GM23338 (cell line): ENCODE measurements around the gene AKNA. TPM values are rescaled to one million over a fixed set of nuclear protein-coding genes. Genes with fewer than 3 reads are reported as not detected.

Experiments used
- ATAC-seq: fragments of 200-7000 bp; cut with Tn5 transposase; 3 replicates; pipeline ENCODE4 v1.9.1; 2020
- DNase-seq: peaks from one replicate; pipeline ENCODE4 v3.0.0-alpha.2; 2015; ENCODE audit warnings: low spot score
- H2AFZ ChIP-seq: fragments of 200-600 bp; sonication (generic); 2 replicates; pipeline ENCODE4 v1.8.0; 2016; ENCODE audit warnings: antibody characterized with exemption, mild to moderate bottlenecking, moderate library complexity
- H3F3A ChIP-seq: fragments of 200-600 bp; sonication (generic); replicated peaks from 2 replicates; pipeline ENCODE4 v1.8.0; 2017; ENCODE audit warnings: antibody characterized with exemption, mixed run types, low read depth
- H3K27ac ChIP-seq: fragments of 200-600 bp; sonication (generic); 2 replicates; pipeline ENCODE4 v1.6.1; 2016; ENCODE audit warnings: low read depth
- H3K27me3 ChIP-seq: fragments of 200-600 bp; sonication (generic); 2 replicates; pipeline ENCODE4 v1.8.0; 2016; ENCODE audit warnings: mild to moderate bottlenecking, mixed run types, moderate library complexity; ENCODE audit not compliant: insufficient read depth
- H3K36me3 ChIP-seq: fragments of 200-600 bp; sonication (generic); 2 replicates; pipeline ENCODE4 v1.8.0; 2016; ENCODE audit warnings: mild to moderate bottlenecking; ENCODE audit not compliant: insufficient read depth
- H3K4me1 ChIP-seq: fragments of 200-600 bp; sonication (generic); 2 replicates; pipeline ENCODE4 v1.8.0; 2016; ENCODE audit warnings: mild to moderate bottlenecking, moderate library complexity; ENCODE audit not compliant: insufficient read depth
- H3K4me2 ChIP-seq: fragments of 200-600 bp; sonication (generic); 2 replicates; pipeline ENCODE4 v1.7.1; 2017; ENCODE audit warnings: mixed run types
- H3K4me3 ChIP-seq: fragments of 200-600 bp; sonication (generic); 2 replicates; pipeline ENCODE4 v1.6.1; 2016; ENCODE audit warnings: mixed run types
- H3K79me2 ChIP-seq: fragments of 200-600 bp; sonication (generic); replicated peaks from 2 replicates; pipeline ENCODE4 v1.8.0; 2017; ENCODE audit warnings: mild to moderate bottlenecking; ENCODE audit not compliant: insufficient read depth
- H3K9me2 ChIP-seq: fragments of 200-600 bp; sonication (generic); 2 replicates; pipeline ENCODE4 v1.8.0; 2017; ENCODE audit not compliant: insufficient read depth
- H4K20me1 ChIP-seq: fragments of 200-600 bp; sonication (generic); replicated peaks from 2 replicates; pipeline ENCODE4 v1.8.0; 2017; ENCODE audit warnings: mild to moderate bottlenecking; ENCODE audit not compliant: insufficient read depth
- H3K27ac Mint-ChIP-seq: 2 replicates; pipeline ENCODE4 v1.8.0; 2020; ENCODE audit warnings: inconsistent platforms, mild to moderate bottlenecking, moderate library complexity, mixed read lengths
- H3K27me3 Mint-ChIP-seq: 3 replicates; pipeline ENCODE4 v1.8.0; 2022; ENCODE audit warnings: low read depth, mild to moderate bottlenecking, moderate library complexity, mixed read lengths, inconsistent platforms; ENCODE audit not compliant: insufficient read depth, poor library complexity
- H3K36me3 Mint-ChIP-seq: 3 replicates; pipeline ENCODE4 v1.8.0; 2021; ENCODE audit warnings: low read depth, mild to moderate bottlenecking, inconsistent platforms, moderate library complexity, mixed read lengths
- H3K4me1 Mint-ChIP-seq: 3 replicates; pipeline ENCODE4 v1.8.0; 2020; ENCODE audit warnings: mild to moderate bottlenecking, inconsistent platforms, mixed read lengths
- H3K4me3 Mint-ChIP-seq: 3 replicates; pipeline ENCODE4 v1.8.0; 2021; ENCODE audit warnings: moderate library complexity, mild to moderate bottlenecking, inconsistent platforms, mixed read lengths
- H3K9me3 Mint-ChIP-seq: 3 replicates; pipeline ENCODE4 v1.8.0; 2020; ENCODE audit warnings: moderate library complexity, mild to moderate bottlenecking, inconsistent platforms, mixed read lengths
- EZH2 ChIP-seq: fragments of 200-600 bp; sonication (generic); IDR thresholded peaks from one replicate; pipeline ENCODE4 v1.8.0; 2017; ENCODE audit warnings: antibody characterized with exemption, mild to moderate bottlenecking, low read depth; ENCODE audit not compliant: unreplicated experiment
- EZH2phosphoT487 ChIP-seq: fragments of 200-600 bp; sonication (generic); IDR thresholded peaks from one replicate; pipeline ENCODE4 v1.8.1; 2018; ENCODE audit warnings: antibody characterized with exemption; ENCODE audit not compliant: unreplicated experiment
- JUNB ChIP-seq: IDR thresholded peaks from one replicate; pipeline ENCODE4 v1.6.1; 2016; ENCODE audit warnings: antibody characterized with exemption; ENCODE audit not compliant: unreplicated experiment
- NANOG ChIP-seq: IDR thresholded peaks from 2 replicates; pipeline ENCODE4 v1.6.1; 2016; ENCODE audit warnings: antibody characterized with exemption, borderline replicate concordance
- STAT1 ChIP-seq: IDR thresholded peaks from one replicate; pipeline ENCODE4 v1.6.1; 2016; ENCODE audit warnings: antibody characterized with exemption; ENCODE audit not compliant: unreplicated experiment
- ZNF331 ChIP-seq: fragments of 250-450 bp; sonication (Bioruptor Pico); IDR thresholded peaks from 2 replicates; pipeline ENCODE4 v1.5.0; 2020; ENCODE audit warnings: low read depth, mild to moderate bottlenecking, moderate library complexity
- ZNF462 ChIP-seq: fragments of 250-450 bp; sonication (Bioruptor Pico); IDR thresholded peaks from 2 replicates; pipeline ENCODE4 v1.5.0; 2020; ENCODE audit warnings: mild to moderate bottlenecking, moderate library complexity
- long read RNA-seq: library from polyadenylated mRNA; unstranded; transcript quantifications from one replicate; pipeline ENCODE4 v2.0.0, GENCODE V29; 2020; ENCODE audit not compliant: unreplicated experiment
- polyA plus RNA-seq: library from polyadenylated mRNA; unstranded; fragments of >200 nt; fragmentation: Nextera tagmentation; extraction: Ambion mirVana; gene quantifications from 2 replicates; pipeline ENCODE4 v1.2.1, GENCODE V29; 2016
- total RNA-seq: library from RNA; depleted of rRNA; stranded (reverse); fragments of >200 nt; shearing (Covaris generic); gene quantifications from 2 replicates; pipeline ENCODE4 v1.2.3, GENCODE V29; 2014; rRNA removed
- TF ChIP-seq, protein P1 (sequence below), 2 experiments: fragments of 200-600 bp in 1 of 2; sonication (generic) in 1 of 2; conservative IDR thresholded peaks; 2 replicates each; pipeline versions ENCODE4 v1.5.1 to v1.6.1; 2016 to 2017; ENCODE audit warnings: antibody characterized with exemption in 2 of 2, low read depth in 2 of 2, mild to moderate bottlenecking in 2 of 2, moderate library complexity in 1 of 2

AKNA gene
- total RNA-seq (19.6 and 28.1 TPM in 2 replicates), polyA plus RNA-seq (9.0 and 11.2 TPM in 2 replicates)
- long read RNA-seq, partial matches to known transcripts, result 0 of 4 reads
- long read RNA-seq, other reads (novel, unspliced or antisense), result 4 of 4 reads

DNA sequence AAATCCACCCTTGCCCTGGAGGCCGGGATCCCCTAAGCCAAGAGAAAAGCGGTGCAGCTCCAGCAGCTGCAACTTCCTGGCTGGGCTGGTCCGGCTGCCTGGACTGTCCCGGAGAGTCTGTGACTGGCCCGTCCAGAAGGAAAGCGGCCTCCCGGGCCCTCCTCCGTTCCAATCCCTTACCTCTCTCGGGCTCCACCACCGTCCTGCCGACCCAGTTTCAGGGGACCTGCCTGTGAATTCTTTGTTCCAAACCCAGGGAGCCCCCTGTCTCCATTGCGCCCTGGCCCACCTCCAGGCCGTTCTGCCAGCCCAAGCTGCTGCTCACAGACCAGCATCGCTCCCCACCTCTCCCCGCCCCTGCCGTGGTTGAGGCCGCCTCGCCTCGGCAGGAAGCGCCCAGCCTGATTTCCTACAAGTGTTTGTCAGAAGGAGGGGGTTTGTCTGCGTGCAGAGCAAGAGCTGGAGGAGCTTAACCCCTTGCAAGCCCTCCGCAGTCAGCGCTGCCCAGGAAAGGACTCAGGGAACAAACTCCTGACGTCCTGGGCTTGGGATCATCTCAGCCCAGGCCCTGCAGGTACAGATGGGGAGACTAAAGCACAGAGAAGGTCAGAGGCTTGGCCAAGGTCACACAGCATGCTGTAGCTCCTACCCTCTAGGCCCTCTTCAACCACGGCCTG lies at the start of gene AKNA:
Gene AKNA, minus strand, starts transcription at position 303 of the 677 bp plus-strand sequence. CDS start 6,649 bp downstream, outside the sequence.
- Mint-ChIP-seq H3K4me3 (peak within 1 kb of the TSS; percentile 68), H3K27ac (peak within 1 kb of the TSS; percentile 83), H3K36me3 (peaks cover 6% of the 10 kb centered on the region), H3K27me3 (peaks cover 14% of the 10 kb centered on the region), H3K9me3 (no peaks in the 10 kb centered on the region), H3K4me1 (peaks cover 79% of the 10 kb centered on the region)
- ATAC-seq, result peak; percentile 60
- Histone ChIP-seq H3K27ac (no peak within 1 kb of the TSS), H3K4me3 (peak within 1 kb of the TSS; percentile 38; the same call in 1 of the 2 replicates), H3K79me2 (no peaks in the 10 kb centered on the region), H3K36me3 (no peaks in the 10 kb centered on the region), H3K27me3 (no peaks in the 10 kb centered on the region), H2AFZ (peak within 1 kb of the TSS; percentile 18; the same call in 1 of the 2 replicates), H3F3A (peaks cover 8% of the 10 kb centered on the region; the same call in 1 of the 2 replicates), H3K9me2 (no peaks in the 10 kb centered on the region), H3K4me1 (peaks cover 47% of the 10 kb centered on the region), H3K4me2 (peak within 1 kb of the TSS; percentile 68), H4K20me1 (peaks cover 3% of the 10 kb centered on the region; the same call in 1 of the 2 replicates)
- TF ChIP-seq JUNB (no peak), ZNF331 (CRISPR knock-in tag) (no peak), STAT1 (no peak), ZNF462 (CRISPR knock-in tag) (no peak), EZH2phosphoT487 (no peak), EZH2 (no peak), NANOG (no peak)
- TF ChIP-seq, protein P1, sequence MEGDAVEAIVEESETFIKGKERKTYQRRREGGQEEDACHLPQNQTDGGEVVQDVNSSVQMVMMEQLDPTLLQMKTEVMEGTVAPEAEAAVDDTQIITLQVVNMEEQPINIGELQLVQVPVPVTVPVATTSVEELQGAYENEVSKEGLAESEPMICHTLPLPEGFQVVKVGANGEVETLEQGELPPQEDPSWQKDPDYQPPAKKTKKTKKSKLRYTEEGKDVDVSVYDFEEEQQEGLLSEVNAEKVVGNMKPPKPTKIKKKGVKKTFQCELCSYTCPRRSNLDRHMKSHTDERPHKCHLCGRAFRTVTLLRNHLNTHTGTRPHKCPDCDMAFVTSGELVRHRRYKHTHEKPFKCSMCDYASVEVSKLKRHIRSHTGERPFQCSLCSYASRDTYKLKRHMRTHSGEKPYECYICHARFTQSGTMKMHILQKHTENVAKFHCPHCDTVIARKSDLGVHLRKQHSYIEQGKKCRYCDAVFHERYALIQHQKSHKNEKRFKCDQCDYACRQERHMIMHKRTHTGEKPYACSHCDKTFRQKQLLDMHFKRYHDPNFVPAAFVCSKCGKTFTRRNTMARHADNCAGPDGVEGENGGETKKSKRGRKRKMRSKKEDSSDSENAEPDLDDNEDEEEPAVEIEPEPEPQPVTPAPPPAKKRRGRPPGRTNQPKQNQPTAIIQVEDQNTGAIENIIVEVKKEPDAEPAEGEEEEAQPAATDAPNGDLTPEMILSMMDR (conservative IDR thresholded peaks at IDR 0.05; ENCODE audit: low read depth in 2 of 2), result no peak
- DNase-seq, result peak; percentile 79
